GM23248 (cell line): ENCODE measurements around the gene OPTN.

Experiments used
- EZH2 ChIP-seq: fragments of 200-600 bp; sonication (generic); IDR thresholded peaks from 2 replicates; pipeline ENCODE4 v1.6.1; 2018; ENCODE audit warnings: antibody characterized with exemption, mild to moderate bottlenecking; ENCODE audit not compliant: insufficient read depth, poor library complexity, severe bottlenecking
- EZH2phosphoT487 ChIP-seq: fragments of 200-600 bp; sonication (generic); IDR thresholded peaks from 2 replicates; pipeline ENCODE4 v1.6.1; 2018; ENCODE audit warnings: antibody characterized with exemption, moderate library complexity, mild to moderate bottlenecking, low read depth; ENCODE audit not compliant: insufficient read depth

GRCh38 chr10:13092291-13093102 is 7.5 kb upstream of the OPTN start:
- TF ChIP-seq EZH2 (no peak), EZH2phosphoT487 (no peak)
